Measurements from ENCODE around the gene PARL. TPM values are rescaled to one million over a fixed set of nuclear protein-coding genes. Genes with fewer than 3 reads are reported as not detected.

Gene PARL
- total and polyA plus RNA-seq, 2 donors (not counting 3 experiments of a cell fraction or from before 2014, with no cell fraction given) = 38.8 to 48.1 TPM

GRCh38 chr3:183837390-183837789 is 47.3 kb downstream of the PARL start:
- Histone ChIP-seq H3K36me3 (ENCODE audit: control insufficient read depth in 2 of 2, extremely low read depth in 1 of 2, insufficient read depth in 2 of 2, low read length in 2 of 2) (peaks cover 6 to 9% of the 10 kb centered on the region in 2 experiments), H3K4me2 (ENCODE audit: insufficient read depth, low read length) (no peak overlapping the region), H3K9me3 (replicated peaks; ENCODE audit: control insufficient read depth, insufficient read depth, low read length) (no peaks in the 10 kb centered on the region), H3K79me2 (ENCODE audit: control insufficient read depth, insufficient read depth, low read length) (no peaks in the 10 kb centered on the region), H3K27me3 (ENCODE audit: control insufficient read depth in 2 of 2, insufficient read depth in 2 of 2, low read length in 2 of 2) (no peaks in the 10 kb centered on the region), H2AFZ (ENCODE audit: low read depth, low read length) (no peak overlapping the region), H3K9ac (replicated peaks; ENCODE audit: extremely low read depth, insufficient read depth, low read length) (no peak overlapping the region), H4K20me1 (replicated peaks; ENCODE audit: control insufficient read depth, extremely low read depth, insufficient read depth, low read length) (no peaks in the 10 kb centered on the region), H3K9me1 (replicated peaks; ENCODE audit: control insufficient read depth, extremely low read depth, insufficient read depth, low read length) (no peaks in the 10 kb centered on the region), H3K4me3 (replicated peaks in 1 of 3; ENCODE audit: insufficient read depth in 1 of 3, low read depth in 1 of 3, low read length in 3 of 3) (no peak overlapping the region), H3K27ac (ENCODE audit: insufficient read depth, low read depth, low read length) (no peak overlapping the region), H3K4me1 (ENCODE audit: control insufficient read depth, extremely low read depth, insufficient read depth, low read length) (no peaks in the 10 kb centered on the region)
- dilution Hi-C loops (cut with MboI; ENCODE audit: extremely low pct_ligation_motif_present, low sequenced_read_pairs) (no loop called here), intact Hi-C loops (cut with micrococcal nuclease) (no loop called here)
- ChIA-PET CTCF (no interaction called here), POLR2A (no interaction called here)
- no peak for DNase-seq (ENCODE audit: low read depth, low spot score)
- no TSS peak for BruUV-seq (replicated peaks)
- TF ChIP-seq MYC (IDR thresholded peaks at IDR 0.05; ENCODE audit: low read depth, low read length) (no peak), EZH2 (IDR thresholded peaks at IDR 0.05; ENCODE audit: borderline replicate concordance, low read depth, low read length, severe bottlenecking) (no peak), POLR2AphosphoS5 (IDR thresholded peaks at IDR 0.05; ENCODE audit: insufficient read depth, low read depth, low read length) (no peak), MAX (IDR thresholded peaks at IDR 0.05; ENCODE audit: insufficient read depth, insufficient read length) (no peak)
- no peak for FAIRE-seq

GRCh38 chr3:183833516-183833915 is 51.2 kb downstream of the PARL start:
- H3K27ac ChIP-seq (ENCODE audit: insufficient read depth, low read depth, low read length) = no peak overlapping the region
- H3K9ac ChIP-seq (replicated peaks; ENCODE audit: extremely low read depth, insufficient read depth, low read length) = no peak overlapping the region
- TF ChIP-seq MYC (IDR thresholded peaks at IDR 0.05; ENCODE audit: low read depth, low read length) (no peak), POLR2AphosphoS5 (IDR thresholded peaks at IDR 0.05; ENCODE audit: insufficient read depth, low read depth, low read length) (no peak), EZH2 (IDR thresholded peaks at IDR 0.05; ENCODE audit: borderline replicate concordance, low read depth, low read length, severe bottlenecking) (no peak), MAX (IDR thresholded peaks at IDR 0.05; ENCODE audit: insufficient read depth, insufficient read length) (no peak)
- H3K9me3 ChIP-seq (replicated peaks; ENCODE audit: control insufficient read depth, insufficient read depth, low read length) = no peaks in the 10 kb centered on the region
- H3K4me2 ChIP-seq (ENCODE audit: insufficient read depth, low read length) = no peak overlapping the region
- H3K79me2 ChIP-seq (ENCODE audit: control insufficient read depth, insufficient read depth, low read length) = no peaks in the 10 kb centered on the region
- H4K20me1 ChIP-seq (replicated peaks; ENCODE audit: control insufficient read depth, extremely low read depth, insufficient read depth, low read length) = no peaks in the 10 kb centered on the region
- ChIA-PET POLR2A (no interaction called here), CTCF (no interaction called here)
- no peak overlapping the region for H2AFZ ChIP-seq (ENCODE audit: low read depth, low read length)
- H3K4me1 ChIP-seq (ENCODE audit: control insufficient read depth, extremely low read depth, insufficient read depth, low read length) = no peaks in the 10 kb centered on the region
- no peaks in the 10 kb centered on the region for H3K27me3 ChIP-seq (ENCODE audit: control insufficient read depth in 2 of 2, insufficient read depth in 2 of 2, low read length in 2 of 2)
- FAIRE-seq (no peak), DNase-seq (ENCODE audit: low read depth, low spot score) (no peak)
- intact Hi-C loops (cut with micrococcal nuclease) = no loop called here
- no peak overlapping the region for H3K4me3 ChIP-seq (replicated peaks in 1 of 3; ENCODE audit: insufficient read depth in 1 of 3, low read depth in 1 of 3, low read length in 3 of 3)
- dilution Hi-C loops (cut with MboI; ENCODE audit: extremely low pct_ligation_motif_present, low sequenced_read_pairs) = no loop called here
- H3K9me1 ChIP-seq (replicated peaks; ENCODE audit: control insufficient read depth, extremely low read depth, insufficient read depth, low read length) = no peaks in the 10 kb centered on the region
- peaks cover 6 to 10% of the 10 kb centered on the region in 2 experiments for H3K36me3 ChIP-seq (ENCODE audit: control insufficient read depth in 2 of 2, extremely low read depth in 1 of 2, insufficient read depth in 2 of 2, low read length in 2 of 2)
- BruUV-seq (replicated peaks) = no TSS peak

All from endothelial cell of umbilical vein (primary cell).